D341Med (cell line): ENCODE measurements around the gene ELOVL1.

ENCODE experiments used
- DNase-seq: peaks from one replicate; pipeline ENCODE4 v3.0.0; 2012; ENCODE audit warnings: low spot score

Gene ELOVL1

DNA sequence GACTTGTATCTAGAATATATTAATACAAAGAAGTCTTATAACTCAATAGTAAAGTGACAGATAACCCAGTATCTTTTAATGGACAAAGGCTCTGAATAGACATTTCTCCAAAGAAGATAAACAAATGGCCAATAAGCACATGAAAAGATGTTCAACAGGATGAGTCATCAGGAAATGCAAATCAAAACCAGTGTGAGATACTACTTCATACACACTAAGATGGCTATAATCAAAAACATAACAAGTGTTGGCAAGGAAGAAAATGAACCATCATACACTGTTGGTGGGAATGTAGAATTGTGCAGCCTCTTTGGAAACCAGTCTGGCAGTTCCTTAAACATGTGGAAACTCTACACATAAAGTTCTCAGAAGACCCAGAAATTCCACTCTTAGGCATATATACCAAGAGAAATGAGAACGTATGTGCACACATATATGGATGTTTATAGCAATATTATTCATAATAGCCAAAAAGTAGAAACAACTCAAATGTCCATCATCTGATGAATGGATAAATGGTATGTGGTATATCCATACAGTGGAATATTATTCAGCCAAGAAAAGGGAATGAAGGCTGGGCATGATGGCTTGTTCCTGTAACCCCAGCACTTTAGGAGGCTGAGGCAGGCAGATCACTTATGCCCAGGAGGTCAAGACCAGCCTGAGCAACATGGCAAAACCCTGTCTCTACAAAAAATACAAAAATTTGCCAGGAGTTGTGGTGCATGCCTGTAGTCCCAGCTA is 40.1 kb downstream of the ELOVL1 start:
- DNase-seq: no peak

DNA sequence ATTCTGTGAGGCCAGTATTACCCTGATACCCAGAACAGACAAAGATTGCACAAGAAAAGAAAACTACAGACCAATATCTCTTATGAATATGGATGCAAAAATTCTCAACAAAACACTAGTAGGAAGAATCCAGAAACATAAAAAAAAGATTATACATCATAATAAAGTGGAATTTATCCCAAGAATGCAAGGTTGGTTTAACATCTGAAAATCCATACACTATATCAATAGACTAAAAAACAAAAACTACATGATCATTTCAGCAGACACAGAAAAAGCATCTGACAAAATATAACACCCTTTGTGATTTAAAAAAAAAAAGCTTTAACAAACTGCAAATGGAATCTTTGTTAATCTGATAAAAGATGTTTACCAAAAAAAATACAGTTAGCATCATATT is 42.4 kb downstream of the ELOVL1 start:
- DNase-seq: no peak

DNA sequence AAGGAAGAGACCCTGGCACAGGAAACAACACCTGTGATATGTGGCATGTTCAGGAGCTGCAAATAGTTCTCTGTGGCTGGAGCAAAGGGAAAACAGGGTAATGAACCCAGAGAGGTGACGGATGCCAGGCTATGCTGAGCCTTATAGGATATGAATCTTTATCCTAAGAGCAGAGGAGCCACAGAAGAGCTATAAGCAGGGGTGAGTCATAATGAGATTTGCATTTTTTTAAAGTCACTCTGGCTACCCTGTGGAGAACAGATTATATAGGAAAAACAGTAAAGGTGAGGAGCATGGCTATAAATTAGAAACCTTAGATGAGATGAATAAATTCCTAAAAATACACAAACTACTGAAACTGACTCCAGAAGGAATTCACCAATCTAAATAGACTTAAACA is 43.0 kb downstream of the ELOVL1 start:
- no peak for DNase-seq

DNA sequence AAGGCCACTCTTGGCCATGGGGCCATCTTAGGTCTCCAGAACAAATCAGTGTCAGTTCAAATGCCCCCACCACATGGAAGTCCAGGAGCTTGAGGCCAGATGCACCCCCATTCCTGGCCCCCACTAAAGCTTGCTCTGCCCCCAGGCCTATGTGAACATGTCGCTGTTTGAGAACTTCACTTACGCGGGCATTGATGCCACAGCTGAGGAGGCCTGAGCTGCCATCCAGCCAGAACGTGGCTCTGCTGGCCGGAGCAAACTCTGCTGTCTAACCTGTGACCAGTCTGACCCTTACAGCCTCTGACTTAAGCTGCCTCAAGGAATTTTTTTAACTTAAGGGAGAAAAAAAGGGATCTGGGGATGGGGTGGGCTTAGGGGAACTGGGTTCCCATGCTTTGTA is 45.3 kb downstream of the ELOVL1 start:
- no peak for DNase-seq

DNA sequence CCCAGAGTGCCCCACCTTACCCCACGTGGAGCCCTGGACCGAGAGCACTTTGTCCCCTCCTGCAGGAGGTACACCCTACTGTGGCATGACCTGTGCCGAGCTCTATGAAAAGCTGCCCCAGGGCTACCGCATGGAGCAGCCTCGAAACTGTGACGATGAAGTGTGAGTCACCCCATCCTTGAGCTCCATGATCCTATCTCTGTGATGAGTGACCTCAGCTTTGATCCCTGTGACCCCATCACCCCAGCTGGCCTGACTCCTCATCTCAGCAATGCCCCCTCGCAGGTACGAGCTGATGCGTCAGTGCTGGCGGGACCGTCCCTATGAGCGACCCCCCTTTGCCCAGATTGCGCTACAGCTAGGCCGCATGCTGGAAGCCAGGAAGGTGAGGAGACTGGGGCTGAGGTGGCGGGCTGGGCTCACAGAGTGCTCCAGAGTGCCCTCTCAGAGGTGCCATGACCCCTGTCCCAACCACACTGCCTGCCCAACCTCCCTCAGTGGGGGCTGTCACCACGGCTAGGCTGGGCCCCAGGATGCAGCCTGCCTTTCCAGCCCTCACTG is 46.4 kb downstream of the ELOVL1 start:
- DNase-seq: no peak

DNA sequence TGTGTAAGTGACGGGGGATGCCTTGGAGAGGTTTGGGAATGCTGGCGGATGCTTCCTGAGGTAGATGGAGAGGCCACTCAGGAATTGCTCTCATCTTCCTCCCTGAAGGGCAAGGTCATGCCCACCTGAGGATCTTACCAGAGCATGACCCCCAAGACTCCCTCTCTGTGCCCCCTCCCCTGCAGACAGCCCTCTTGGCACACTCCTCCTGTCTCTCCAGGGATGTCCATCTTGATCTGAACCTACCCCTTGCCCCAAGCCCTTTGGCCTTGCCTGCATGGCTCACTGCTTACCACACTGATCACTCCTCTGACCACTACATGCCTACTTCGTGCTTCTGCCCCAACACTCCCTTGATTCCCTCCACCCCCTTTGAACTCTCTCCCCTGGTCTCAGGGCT is 48.0 kb downstream of the ELOVL1 start:
- DNase-seq: no peak

DNA sequence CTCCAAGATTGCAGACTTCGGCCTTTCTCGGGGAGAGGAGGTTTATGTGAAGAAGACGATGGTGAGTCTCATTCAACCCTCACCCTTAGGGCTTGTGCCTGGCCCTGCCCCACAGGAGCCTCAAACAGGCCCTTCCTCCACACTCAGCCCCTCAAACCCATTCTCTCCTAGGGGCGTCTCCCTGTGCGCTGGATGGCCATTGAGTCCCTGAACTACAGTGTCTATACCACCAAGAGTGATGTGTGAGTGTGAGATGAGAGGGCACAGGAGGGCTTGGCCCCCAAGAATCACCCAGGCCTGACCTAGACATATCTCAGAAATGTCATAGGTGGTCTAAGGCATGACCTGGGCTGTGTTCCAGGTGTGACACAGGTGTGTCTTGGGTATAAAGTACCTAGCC is 48.5 kb downstream of the ELOVL1 start:
- DNase-seq: no peak

DNA sequence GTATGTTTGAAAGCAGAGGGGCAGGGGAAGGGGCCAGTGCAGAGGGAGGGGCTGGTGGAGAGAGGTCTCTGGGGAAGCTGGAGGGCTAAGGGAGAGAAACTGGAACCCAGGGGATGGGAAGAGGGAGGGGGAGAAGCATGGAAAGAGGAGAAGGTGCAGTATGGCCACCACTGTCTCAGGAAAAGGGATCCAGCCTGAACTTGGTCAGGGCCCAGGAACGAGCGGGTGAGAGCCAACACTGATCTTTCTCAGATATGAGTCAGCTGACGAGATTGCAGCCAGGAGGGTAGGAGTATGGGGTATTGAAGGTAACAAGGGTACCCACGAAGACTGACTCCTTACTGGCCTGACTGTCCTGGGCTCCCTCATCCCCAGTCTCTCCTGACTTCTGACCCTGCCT is 49.0 kb downstream of the ELOVL1 start:
- no peak for DNase-seq

DNA sequence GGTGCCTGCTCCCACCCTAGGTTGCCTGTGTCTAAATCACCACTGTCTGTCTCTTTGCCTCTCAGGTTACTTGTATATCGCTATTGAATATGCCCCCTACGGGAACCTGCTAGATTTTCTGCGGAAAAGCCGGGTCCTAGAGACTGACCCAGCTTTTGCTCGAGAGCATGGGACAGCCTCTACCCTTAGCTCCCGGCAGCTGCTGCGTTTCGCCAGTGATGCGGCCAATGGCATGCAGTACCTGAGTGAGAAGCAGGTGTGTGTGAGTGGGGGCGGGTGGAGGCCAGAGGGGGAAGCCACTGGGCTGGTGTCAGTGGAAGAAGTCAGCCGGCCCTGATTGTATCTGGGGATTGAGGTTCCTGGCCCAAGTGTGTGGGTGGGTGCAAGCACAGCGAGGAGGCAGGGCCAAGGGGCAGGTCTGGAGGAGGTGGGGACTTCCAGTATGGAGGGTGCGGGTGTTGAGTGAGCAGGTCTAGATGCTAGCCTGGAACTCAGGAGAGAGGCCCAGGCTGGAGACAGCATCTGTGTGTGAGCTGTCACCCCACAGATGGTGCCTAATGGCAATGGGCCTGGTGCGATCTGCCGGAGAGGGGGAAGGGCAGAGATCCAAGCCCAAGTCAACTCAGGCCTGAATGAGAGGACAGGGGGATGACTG is 49.9 kb downstream of the ELOVL1 start:
- no peak for DNase-seq

DNA sequence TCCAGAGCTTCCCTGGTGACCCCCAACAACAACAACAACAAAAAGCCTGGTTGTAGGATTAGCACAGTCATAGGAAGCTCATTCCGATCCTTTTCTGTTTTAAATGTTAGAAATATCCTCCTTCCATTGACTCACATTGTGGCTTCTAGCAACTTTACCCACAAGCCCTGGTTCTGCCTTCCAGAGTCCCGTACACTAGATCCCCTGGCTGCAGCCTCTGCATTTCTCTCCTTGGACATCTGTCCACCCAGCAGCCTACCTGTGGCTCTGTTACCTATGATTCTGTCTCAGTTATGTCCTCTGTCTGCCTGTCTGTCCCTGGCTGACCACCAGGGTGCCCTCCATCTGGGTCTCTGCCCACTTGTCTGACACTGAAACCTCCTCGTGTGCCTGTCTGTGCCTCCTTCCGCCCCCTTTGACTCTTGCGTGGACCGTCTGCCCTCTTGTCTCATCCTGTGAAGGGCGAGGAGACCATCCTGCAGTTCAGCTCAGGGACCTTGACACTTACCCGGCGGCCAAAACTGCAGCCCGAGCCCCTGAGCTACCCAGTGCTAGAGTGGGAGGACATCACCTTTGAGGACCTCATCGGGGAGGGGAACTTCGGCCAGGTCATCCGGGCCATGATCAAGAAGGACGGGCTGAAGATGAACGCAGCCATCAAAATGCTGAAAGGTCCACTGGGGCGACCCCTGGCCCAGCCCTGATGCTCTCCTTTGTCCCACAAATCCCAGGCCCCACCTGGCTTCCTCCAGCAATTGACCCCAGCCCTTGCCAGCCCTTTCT is 50.9 kb downstream of the ELOVL1 start:
- no peak for DNase-seq

DNA sequence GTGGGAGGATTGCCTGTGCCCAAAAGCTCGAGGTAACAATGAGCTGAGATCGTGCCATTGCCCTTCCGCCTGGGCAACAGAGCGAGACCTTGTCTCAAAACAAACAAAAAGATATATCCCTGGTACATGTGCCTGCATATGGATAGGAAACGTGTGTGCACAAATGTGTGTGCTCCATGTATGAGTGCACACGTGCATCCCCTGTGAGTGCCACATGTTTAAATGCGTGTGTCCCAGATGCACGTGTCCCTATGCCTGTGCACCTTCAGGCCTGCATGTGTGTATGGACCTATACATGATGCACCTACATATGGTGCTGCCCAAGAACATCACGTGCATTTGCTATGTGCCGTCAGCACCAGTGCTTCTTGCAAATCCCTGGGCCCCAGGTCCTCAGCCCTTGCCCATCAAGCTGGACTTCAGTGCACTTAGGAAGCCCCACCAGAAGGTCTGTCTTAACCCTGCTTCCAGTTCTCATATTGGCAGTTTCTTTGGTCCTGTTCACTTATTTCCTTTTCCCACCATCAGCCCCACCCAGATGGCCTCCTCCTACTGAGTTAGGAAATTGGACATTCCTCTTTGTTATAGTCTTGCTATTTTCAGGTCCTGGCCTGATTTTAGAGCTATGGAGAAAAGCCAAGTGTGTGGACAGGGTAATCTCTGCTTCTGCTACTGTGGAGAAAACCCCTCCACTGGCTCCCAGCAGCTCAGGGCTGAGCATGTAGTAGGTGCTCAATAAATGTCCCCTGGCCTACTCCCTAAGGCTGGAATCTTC is 51.7 kb downstream of the ELOVL1 start:
- no peak for DNase-seq

DNA sequence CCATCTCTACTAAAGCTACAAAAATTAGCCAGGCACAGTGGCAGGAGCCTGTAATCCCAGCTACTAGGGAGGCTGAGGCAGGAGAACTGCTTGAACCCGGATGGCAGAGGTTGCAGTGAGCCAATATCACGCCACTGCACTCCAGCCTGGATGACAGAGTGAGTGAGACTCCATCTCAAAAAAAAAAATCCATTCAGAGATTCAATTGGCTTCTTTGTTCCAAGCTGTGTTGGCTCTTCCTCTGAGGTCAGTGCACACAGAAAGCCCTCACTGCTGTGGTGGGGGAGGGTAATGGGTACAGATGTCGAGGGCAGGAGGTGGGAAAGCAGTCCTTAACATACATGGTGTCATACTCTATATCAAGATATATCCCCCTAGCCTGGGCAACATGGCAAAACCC is 52.3 kb downstream of the ELOVL1 start:
- no peak for DNase-seq

DNA sequence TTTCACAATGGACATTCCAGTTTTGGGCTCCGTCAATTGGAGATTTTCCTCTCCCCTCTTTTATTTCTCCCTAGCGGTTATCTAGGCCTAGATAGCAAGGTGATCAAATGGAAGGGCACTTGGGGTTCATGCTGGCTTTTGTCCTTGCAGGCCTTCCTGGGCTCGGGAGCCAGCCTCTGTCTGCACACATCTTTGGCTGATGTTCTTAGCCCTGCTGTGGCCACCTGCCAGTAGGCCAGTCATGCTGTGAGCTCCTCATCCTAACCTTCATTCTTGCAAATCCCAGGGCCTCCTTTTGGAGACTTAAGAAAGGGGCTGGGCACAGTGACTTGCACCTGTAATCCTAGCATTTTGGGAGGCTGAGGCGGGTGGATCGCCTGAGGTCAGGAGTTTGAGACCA is 53.6 kb downstream of the ELOVL1 start:
- no peak for DNase-seq

DNA sequence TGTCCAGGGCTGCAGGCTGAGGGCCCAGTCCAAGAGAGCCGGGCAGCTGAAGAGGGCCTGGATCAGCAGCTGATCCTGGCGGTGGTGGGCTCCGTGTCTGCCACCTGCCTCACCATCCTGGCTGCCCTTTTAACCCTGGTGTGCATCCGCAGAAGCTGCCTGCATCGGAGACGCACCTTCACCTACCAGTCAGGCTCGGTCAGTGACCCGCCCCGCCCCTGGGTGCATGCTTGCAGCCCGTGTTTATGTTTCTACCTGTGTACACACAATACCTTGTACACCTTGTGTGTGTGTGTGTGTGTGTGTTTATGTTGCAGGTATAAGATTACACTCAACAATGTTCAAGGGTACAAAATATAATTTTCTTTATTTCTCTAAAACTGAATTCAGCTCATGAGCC is 54.0 kb downstream of the ELOVL1 start:
- DNase-seq: no peak
